Medulla oblongata (tissue), 1 donor: Measurements from ENCODE around the gene P3H1.
"Not testable (repeated sequence)": the region's sequence is repeated elsewhere in the genome, so short reads cannot be mapped to it uniquely, and the experiment has no call there.

Experiments used
- DNase-seq: peaks from one replicate; pipeline ENCODE4 v3.0.0-alpha.2; 2015; ENCODE audit errors: extremely low spot score

Gene P3H1

GRCh38 chr1:42766741-42767509 lies at the start of gene P3H1, which contains the start of gene C1orf50:
Gene P3H1 (minus strand): TSS chr1:42767028. CDS start chr1:42766971, 57 bp downstream.
Gene C1orf50 (plus strand): TSS chr1:42767249. CDS start chr1:42767312, 63 bp downstream.
- DNase-seq, result peak; percentile 100

GRCh38 chr1:42815941-42816584 lies 49.2 kb upstream of the P3H1 start:
- no peak for DNase-seq

- not testable (repeated sequence) for DNase-seq
Observed at GRCh38 chr1:42814815-42815214, 48.0 kb upstream of the P3H1 start.

- no peak for DNase-seq
Observed at GRCh38 chr1:42807056-42807668, 40.3 kb upstream of the P3H1 start.

- DNase-seq, result no peak
Observed at GRCh38 chr1:42806593-42806992, 39.8 kb upstream of the P3H1 start.

GRCh38 chr1:42806171-42806570 lies 39.3 kb upstream of the P3H1 start:
- no peak for DNase-seq

- no peak for DNase-seq
Observed at GRCh38 chr1:42801832-42802473, 35.1 kb upstream of the P3H1 start.

GRCh38 chr1:42797979-42798378 lies 31.2 kb upstream of the P3H1 start:
- DNase-seq, result peak; percentile 40

GRCh38 chr1:42797414-42797813 lies 30.6 kb upstream of the P3H1 start:
- DNase-seq, result no peak

- no peak for DNase-seq
Observed at GRCh38 chr1:42793824-42794223, 27.0 kb upstream of the P3H1 start.

- DNase-seq, result no peak
Observed at GRCh38 chr1:42788021-42788420, 21.2 kb upstream of the P3H1 start.

- no peak for DNase-seq
Observed at GRCh38 chr1:42786097-42786496, 19.3 kb upstream of the P3H1 start.

- no peak for DNase-seq
Observed at GRCh38 chr1:42784946-42785693, 18.3 kb upstream of the P3H1 start, which contains the start of gene TMEM269. Gene TMEM269 (plus strand): TSS chr1:42784991. CDS start chr1:42789894, 4,903 bp downstream.

- no peak for DNase-seq
Observed at GRCh38 chr1:42784547-42784945, 17.7 kb upstream of the P3H1 start.

GRCh38 chr1:42783092-42783491 lies 16.3 kb upstream of the P3H1 start:
- no peak for DNase-seq

- DNase-seq, result no peak
Observed at GRCh38 chr1:42780176-42780575, 13.3 kb upstream of the P3H1 start.

- no peak for DNase-seq
Observed at GRCh38 chr1:42779725-42780124, 12.9 kb upstream of the P3H1 start.

GRCh38 chr1:42777852-42778251 lies 11.0 kb upstream of the P3H1 start:
- peak; percentile 75 for DNase-seq

- no peak for DNase-seq
Observed at GRCh38 chr1:42776502-42776901, 9.7 kb upstream of the P3H1 start.

GRCh38 chr1:42774928-42775526 lies 8.2 kb upstream of the P3H1 start:
- DNase-seq, result no peak

- DNase-seq, result no peak
Observed at GRCh38 chr1:42773420-42773819, 6.6 kb upstream of the P3H1 start.
